Measurements from ENCODE around the gene PARVG.
"Not testable (repeated sequence)": the region's sequence is repeated elsewhere in the genome, so short reads cannot be mapped to it uniquely, and the experiment has no call there.

PARVG gene

DNA sequence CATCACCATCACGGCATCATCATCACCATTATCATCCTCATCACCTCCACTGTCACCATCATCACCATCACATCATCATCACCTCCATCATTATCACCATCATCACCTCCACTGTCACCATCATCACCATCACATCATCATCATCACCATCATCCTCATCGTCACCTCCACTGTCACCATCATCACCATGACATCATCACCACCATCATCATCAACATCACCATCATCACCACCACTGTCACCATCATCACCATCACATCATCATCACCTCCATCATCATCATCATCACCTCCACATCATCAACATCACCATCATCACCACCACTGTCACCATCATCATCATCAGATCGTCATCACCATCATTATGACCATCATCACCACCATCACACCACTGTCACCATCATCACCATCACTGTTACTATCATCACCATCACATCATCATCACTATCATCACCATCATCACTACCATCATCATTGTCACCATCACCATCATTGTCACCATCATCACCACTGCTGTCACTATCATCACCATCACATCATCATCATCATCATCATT lies 32.8 kb downstream of the PARVG start:
- no peak for DNase-seq (ENCODE audit: low read depth in 2 of 2)

DNA sequence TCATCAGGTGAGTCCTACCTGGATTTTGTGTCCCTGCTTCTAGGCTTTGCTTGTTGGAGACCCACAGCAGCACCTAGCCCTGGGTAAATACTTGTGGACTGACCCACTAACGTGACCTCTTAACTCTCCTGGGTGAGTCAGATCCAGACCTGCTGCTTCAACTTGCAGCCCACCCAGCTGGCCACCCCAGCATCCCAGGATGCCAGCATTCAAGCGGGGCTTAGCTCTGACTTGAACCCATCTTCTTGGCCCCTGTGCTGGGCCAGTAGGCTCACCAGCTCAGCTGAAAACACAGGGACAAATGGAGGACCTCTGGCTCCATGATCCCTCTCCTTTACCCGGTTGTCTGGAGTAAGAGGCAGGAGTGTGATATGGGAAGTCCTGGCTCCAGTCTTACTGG lies 33.5 kb downstream of the PARVG start:
- no peak for DNase-seq (ENCODE audit: low read depth in 2 of 2)

DNA sequence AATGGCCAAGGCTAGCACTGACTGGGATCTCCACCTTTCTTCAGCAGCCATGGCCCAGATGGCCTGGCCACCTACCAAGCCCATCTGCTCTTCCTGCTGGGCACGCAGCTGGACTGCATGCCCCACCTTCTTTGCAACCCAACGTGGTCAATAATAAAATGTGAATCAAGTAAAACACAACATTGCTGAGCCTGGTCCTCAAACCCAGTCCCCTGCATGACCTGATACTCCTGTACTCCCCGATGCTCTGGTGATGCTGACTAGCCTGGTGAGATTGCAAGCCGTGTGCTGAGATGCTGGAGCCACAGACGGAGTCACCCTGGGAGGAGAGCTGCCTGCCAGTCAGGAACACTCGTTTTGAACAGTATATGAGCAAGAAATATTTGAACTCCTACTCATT lies 34.0 kb downstream of the PARVG start:
- DNase-seq (ENCODE audit: low read depth in 2 of 2), result no peak

DNA sequence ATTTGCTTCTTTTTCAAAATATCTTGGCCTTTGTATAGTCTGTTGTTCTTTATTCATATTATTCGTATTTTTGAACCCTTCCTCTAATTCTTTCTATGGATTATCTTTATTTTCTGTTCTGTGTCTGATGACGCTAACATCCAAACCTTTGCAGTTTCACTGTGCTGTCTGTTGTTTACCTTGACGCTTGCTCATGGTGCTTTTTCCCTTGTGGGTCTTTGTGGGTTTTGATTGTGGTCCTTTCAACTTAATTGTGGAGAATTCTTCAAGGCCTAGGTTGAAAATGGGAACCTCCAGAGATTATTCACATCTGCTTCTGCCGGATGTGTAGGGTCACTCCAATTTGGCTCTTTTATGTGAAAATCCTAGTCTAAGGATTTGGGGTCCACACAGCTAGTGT lies 34.6 kb downstream of the PARVG start:
- no peak for DNase-seq (ENCODE audit: low read depth in 2 of 2)

DNA sequence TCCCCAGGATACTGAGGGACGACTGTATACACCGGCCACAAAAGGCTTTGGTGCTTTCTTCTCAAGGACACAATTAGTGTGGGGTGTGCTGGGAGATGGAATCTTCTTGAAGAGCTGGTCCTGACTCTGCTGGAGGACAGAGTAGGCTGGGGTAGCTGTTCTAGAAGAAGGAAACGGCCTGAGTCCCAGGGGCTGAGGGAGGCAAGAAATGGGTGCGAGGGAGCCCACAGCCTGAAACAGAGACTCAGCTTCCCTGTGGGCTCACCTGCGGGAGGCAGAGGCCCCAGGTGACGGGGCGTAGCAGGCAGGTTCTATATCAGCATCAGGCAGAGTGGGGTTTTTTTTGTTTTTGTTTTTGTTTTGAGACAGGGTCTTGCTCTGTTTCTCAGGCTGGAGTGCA lies 36.6 kb downstream of the PARVG start:
- DNase-seq (ENCODE audit: low read depth in 2 of 2), result no peak

DNA sequence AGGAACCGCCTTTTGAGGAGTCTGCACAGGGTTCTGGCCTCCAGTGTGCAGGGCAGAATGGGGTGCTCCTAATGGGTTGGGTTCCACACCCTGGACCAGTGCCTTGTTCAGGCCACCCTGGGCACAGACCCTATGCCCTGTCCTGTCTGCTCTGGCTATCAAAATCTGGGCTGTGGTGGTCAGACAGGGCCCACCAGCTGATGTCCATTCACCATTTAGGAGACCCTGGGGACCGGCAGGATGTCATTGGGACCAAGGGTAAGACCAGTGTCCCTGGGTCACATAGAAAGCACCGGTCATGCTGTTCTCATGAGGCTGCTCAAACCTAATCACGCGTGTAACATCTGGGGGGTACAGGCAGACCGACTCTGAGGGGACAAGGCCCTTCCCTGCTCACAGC lies 37.3 kb downstream of the PARVG start:
- DNase-seq (ENCODE audit: low read depth in 2 of 2), result no peak

DNA sequence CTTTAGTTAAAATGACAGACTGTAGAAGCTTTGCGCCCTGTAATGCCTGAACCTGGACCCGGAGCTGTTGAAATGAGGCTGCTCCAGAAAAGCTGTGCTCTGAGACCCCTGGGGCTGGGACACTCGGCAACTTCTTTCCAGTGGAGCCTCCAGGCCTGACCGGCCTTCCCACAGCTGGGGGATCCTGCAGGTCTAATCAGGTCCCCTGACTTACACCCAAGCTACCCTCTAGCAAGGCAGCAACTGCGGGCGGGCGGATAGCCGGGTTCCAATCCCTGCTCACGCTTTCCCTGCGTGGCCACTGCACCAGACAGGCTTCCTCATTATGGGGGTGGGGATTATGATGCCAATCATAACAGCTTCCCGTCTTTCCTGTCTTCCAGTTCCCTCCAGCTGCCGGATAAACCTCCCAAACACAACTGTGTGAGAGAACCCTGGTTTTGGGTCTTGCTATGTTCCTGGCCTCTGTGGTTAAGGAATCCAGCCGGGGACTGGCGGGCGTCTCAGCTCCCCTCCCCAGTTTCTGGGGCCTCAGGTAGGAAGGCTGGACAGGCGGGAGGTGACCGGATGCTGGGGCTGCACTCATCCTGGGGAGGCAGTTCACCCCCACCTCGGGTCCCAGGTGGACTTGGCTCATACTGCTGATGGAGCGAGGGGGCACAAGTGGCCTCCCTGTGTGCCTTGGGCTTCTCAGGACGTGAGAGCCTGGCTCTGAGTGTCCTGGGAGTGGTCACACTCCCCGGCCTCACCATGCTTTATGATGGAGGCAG lies 38.6 kb downstream of the PARVG start:
- DNase-seq (ENCODE audit: low read depth in 2 of 2), result no peak

DNA sequence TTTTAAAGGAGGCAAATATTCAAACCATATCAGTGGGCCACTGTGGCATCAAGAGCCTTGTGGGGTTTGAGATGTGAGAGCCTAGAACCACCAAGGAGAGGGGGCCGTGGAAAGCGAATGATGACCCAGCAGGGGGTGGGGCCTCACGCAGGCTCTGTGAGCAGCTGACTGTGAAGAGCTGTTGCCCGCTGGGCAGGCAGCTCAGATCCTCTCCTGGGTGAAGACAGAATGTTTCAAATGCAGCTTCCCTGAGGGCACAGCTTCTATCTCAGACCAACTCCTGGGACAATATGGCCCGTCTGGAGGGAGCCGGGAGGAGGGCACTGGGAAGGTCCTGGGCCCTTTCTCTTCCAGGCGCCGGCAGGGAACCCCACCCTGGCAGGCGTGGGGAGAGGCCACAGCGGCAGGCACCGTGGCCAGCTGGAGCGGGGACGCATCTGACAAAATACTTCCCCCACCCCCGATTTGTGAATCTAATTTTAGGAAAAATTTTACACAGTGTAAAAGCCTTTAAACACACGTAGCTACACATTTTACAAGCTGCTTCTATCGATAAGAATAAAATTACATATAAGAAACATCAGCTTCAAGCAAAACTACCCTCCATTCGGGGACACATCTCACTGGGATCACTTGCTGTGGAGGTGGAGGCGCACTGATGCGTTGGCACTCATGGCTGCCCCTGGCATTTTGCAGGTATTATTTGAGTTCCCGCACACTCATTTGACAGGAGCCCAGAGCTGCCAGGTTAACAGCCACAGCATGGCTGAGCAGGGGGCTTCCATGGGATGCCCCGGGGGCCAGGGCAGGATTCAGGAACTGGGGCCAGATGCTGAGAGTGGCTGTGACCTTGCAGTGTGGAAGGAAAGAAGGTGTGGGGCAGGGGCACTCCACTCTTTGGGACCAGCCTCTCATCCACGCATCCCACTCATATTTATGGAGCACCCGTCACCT lies 40.3 kb downstream of the PARVG start:
- no peak for DNase-seq (ENCODE audit: low read depth in 2 of 2)

DNA sequence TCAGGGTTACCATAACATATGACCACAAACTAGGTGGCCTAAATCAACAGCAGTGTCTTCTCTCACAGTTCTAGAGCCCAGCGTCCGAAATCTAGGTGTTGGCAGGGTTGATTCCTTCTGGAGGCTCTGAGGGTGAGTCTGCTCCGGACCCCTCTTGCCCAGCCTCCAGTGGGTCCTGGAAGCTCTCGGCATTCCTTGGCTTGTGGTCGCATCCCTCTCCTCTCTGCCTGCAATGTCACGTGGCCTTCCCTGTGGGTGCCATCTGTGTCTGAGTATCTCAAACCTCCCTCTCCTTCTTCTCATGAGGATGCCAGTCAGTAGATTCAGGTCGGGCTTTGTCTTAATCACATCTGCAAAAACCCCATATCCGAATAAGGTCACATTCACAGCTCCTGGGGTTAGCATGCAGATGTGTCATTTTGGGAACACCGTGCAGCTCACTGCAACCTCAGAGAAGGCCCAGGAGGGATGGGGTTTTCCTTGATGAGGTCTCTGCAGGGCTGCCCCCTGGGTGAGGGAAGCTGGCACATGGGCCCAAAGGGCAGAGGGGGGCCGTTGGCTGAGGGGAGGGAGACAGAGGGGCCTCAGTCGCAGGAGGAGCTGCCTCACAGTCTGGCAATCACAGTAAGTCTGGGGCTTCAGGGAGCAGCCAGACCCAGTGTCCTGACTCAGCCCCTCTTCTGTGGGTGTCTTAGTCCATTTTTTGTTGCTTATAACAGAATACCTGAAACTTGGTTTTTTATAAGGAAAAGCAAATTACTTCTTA lies 41.2 kb downstream of the PARVG start:
- no peak for DNase-seq (ENCODE audit: low read depth in 2 of 2)

DNA sequence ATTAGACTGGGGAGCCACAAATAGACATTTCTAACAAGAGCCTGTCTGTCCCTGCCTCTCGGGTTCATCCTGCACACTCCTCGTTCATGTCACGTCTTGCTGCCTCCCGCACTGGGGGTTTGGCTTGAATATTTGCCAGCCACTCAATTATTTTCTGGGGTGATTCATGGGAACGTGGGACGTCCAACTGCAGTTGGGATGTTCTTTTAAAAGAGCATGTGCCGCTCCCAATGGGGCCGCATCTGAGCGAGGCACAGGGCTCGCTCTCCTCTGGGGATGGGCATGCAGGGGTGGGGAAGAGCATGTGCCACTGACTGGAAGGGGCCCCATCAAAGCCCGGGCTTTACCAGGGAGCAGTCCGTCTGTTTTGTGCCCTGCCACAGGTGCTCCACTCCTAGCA lies 43.4 kb downstream of the PARVG start:
- no peak for DNase-seq (ENCODE audit: low read depth in 2 of 2)

DNA sequence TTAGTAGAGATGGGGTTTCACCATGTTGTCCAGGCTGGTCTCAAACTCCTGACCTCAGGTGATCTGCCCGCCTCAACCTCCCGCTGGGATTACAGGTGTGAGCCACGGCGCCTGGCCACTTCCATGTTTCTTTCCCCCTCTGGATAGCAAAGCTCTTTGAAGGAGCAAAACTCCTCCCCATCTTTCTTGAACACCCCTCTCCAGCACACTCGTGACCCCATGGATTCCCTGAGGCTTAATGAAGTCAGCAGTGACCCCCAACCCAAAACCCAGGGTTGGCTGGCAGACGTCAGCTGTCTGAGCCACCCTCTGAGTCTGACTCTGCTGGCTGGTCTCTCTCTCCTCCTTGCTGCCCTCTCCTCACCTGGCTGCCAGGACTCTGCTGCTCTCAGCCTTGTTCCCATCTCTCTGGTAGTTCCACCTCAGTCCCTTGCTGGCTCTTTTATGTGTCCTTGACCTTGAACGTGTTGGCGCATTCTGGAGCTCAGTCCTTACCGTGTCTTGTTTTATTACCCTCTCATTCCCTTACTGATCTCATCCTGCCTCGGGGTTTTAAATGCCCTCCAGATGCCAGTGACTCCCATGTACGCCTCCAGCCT lies 44.5 kb downstream of the PARVG start:
- no peak for DNase-seq (ENCODE audit: low read depth in 2 of 2)

DNA sequence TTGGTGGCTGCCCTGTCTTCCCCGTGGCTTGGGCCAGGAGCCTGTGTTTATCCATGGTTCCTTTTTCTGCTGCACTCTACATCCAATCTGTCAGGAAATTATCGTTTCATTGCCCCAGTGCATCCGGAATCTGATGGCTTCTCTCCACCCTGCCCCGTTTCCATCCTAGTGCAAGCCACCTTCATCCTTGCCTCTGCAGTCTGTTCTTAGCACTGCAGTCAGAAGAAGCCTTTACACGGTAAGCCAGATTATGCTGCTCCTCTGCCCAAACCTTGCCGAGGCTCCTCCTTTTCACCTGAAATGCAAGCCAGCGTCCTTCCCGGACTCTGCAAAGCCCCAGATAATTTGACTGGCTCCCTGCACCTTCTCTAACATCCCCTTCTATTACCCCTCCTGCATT lies 45.1 kb downstream of the PARVG start:
- DNase-seq (ENCODE audit: low read depth in 2 of 2), result no peak

DNA sequence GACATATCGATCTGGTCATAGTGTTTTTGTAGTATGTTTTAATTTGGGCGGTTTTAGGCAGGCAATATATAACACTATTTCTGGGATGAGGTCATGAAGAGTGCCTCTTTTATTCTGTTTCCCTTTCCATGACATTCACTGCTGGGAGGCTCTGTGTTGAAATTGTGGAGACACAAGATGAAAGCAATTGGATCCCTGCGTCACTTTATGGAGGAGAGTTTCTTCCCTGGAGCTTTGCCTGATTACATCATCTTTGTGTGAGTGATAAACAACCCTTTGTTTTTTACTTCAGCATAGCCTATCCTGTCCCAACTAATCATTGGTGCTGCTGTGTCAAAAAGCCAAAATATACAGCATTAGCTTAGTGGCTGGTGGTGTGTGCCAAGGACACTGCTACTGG lies 48.6 kb downstream of the PARVG start:
- DNase-seq (ENCODE audit: low read depth in 2 of 2), result no peak

DNA sequence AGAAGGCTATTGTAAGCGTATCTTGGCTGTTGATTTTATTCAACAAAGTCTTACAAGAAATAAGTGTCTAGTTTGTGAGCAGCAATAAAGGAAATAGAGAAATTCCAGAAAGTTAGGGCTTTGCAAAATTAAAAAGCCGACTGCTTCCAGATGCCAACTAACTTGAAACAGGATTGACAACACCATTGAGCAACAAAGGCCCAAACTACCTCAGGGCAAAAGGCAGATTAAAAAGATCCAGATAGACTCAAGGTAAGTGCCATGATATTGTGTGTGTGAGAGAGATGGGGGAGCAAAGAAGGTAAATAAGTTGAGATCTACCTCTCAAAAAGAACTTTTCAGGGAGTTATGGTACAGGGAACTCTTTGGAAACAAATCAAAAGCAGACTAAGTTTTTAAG lies 49.1 kb downstream of the PARVG start:
- no peak for DNase-seq (ENCODE audit: low read depth in 2 of 2)

DNA sequence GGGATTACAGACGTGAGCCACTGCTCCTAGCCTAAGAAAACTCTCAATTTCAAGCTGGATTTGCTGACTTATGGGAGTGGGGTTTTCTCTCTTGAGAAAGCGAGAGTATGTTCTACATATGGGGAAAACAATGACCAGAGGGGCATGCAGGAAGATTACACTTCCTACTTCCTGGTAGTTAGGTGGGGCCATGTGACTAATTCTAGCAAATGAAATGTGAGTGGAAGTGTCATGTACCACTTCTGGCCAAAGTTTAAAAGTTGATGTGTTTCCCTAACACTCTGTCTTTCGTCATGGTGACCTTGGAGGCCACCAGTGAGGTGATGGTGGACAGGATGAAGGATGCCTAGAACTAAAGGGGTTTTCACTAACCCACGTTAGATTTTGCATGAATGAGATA lies 50.5 kb downstream of the PARVG start:
- no peak for DNase-seq (ENCODE audit: low read depth in 2 of 2)

DNA sequence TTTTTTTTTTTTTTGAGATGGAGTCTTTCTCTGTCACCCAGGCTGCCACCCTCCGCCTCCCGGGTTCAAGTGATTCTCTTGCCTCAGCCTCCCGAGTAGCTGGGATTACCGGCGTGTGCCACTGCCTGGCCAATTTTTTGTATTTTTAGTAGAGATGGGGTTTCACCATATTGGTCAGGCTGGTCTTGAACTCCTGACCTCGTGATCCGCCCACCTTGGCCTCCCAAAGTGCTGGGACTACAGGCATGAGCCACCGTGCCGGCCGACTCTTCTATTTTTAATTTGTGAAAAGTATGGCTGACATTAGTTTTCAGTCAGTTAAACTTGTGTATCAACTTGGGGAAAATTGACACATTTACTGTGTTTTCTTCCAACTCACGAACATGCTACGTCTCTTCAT lies 53.6 kb downstream of the PARVG start:
- not testable (repeated sequence) for DNase-seq (ENCODE audit: low read depth in 2 of 2)

DNA sequence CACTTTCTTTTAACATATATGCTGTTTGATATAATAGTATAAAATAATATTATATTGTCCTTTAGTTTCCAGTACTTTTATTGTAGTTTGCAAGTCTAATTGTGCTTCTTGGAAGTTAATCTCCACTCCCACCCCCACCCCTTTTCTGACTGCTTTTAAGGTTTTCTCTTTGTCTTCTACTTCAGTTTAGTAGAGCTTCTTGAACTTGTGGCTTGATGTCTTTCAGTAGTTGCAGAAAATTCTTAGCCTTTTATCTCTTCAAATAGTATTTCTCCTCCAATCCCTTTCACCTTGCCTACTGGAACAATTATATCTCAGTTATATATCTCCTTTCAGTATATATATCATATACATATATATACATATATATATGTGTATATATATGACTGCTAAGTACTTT lies 56.6 kb downstream of the PARVG start:
- no peak for DNase-seq (ENCODE audit: low read depth in 2 of 2)

DNA sequence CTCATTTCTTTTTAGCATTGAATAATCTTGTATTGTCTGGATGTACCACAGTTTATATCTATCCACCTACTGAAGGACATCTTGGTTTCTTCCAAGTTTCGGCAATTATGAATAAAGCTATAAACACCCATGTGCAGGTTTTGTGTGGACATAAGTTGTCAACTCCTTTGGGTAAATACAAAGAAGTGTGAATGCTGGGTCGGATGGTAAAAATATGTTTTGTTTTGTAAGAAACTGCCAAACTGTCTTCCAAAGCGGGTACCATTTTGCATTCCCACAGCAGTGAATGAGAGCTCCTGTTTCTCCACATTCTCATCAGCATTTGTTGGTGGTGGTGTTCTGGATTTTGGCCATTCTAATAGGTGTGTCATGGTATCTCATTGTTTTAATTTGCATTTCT lies 60.4 kb downstream of the PARVG start:
- not testable (repeated sequence) for DNase-seq (ENCODE audit: low read depth in 2 of 2)

DNA sequence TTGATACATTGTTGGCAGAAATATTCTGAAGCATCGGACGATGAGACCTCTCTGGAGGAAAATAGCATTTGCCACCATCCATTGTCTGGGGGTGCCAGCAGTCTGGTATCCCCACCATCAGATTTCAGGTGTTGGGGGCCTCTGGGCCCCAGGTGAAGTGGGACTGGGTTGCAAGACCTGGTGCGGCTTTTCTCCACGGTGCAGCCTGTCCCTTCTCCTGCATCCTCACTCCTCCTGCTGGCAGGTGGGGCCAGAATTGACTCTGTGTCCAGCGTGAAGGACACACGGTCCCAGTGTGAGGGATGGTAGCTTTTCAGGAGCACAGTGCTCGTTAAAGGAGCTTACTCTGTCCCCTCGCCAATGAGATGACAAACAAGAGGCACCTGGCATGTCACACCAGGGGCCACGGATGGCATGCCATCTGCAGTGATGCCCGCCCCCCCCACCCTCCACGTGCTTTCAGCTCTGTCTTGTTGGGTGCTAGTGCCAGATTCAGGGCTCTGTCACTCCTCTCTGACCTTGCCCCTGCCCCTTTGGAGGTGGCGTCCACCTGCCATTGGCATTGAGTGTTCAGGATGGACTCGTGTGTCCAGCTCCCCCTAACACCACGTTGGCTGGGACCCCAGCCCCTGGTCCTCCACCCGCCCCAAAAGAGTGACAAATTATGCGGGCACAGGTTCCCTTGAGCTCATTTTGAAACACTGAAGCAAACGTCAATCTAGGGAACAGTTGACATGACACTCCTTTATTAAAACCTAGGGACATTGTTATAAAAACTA lies 62.4 kb downstream of the PARVG start:
- no peak for DNase-seq (ENCODE audit: low read depth in 2 of 2)

DNA sequence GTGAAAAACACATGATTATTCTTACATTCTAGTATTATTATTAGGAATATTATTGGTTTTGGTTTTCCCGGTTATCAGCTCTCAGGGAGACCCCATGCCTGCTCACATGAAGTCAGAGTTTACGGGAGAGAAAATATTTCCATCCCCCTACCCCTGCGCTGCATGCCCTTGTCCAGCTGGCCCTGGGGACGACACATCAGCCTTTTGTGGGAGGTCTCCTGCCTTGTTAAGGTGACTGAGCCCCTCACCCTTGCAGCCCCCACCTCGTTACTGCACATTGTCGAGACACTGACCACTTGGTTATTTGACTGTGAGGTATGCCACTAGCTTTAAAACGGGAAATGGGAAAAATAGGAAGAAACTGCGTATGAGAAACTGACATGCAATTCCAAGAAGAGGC lies 63.0 kb downstream of the PARVG start:
- no peak for DNase-seq (ENCODE audit: low read depth in 2 of 2)

Measured in stimulated activated CD4-positive, alpha-beta T cell treated with anti-CD3 and anti-CD28 coated beads, Interleukin-15, amount 100 ng/mL, for 48 hours (primary cell).